Naive thymus-derived CD8-positive, alpha-beta T cell (primary cell): ENCODE results near the gene TAF4. TPM values are rescaled to one million over a fixed set of nuclear protein-coding genes. Genes with fewer than 3 reads are reported as not detected.

Experiments used
- ATAC-seq, 2 donors: fragments of 150-1000 bp; cut with Tn5 transposase in 1 of 2; sonication (Bioruptor Pico), chemical (Tn5 transposase) in 1 of 2; 1 replicate in 1 of 2; 2 replicates in 1 of 2; pipeline ENCODE4 v1.10.0; 2021; ENCODE audit warnings: mild to moderate bottlenecking in 2 of 2, moderate library complexity in 2 of 2
- POLR2A ChIA-PET: fragments of 350-600 bp; sonication (Branson Sonifier 250); formaldehyde crosslinking; loops from one replicate; lab custom pipeline; 2021; ENCODE audit warnings: antibody characterized with exemption; lab: Charles Lee
- DNase-seq, 10 donors: peaks; one replicate each; pipeline versions ENCODE4 v3.0.0 to v3.0.0-alpha.2; 2020 to 2022
- H3K27ac Mint-ChIP-seq, 10 donors: one replicate each; pipeline ENCODE4 v1.8.0; 2020 to 2022; ENCODE audit warnings: mild to moderate bottlenecking in 10 of 10, mixed read lengths in 10 of 10, moderate library complexity in 4 of 10, inconsistent platforms in 1 of 10
- H3K27me3 Mint-ChIP-seq, 5 donors: one replicate each; pipeline ENCODE4 v1.8.0; 2021 to 2022; ENCODE audit warnings: mixed read lengths in 5 of 5
- H3K36me3 Mint-ChIP-seq, 3 donors: one replicate each; pipeline ENCODE4 v1.8.0; 2020 to 2022; ENCODE audit warnings: mixed read lengths in 3 of 3, mild to moderate bottlenecking in 2 of 3, inconsistent platforms in 1 of 3
- H3K4me1 Mint-ChIP-seq, 4 donors: one replicate each; pipeline ENCODE4 v1.8.0; 2021 to 2022; ENCODE audit warnings: mixed read lengths in 4 of 4
- H3K4me3 Mint-ChIP-seq, 10 donors: one replicate each; pipeline ENCODE4 v1.8.0; 2020 to 2022; ENCODE audit warnings: mild to moderate bottlenecking in 10 of 10, mixed read lengths in 10 of 10, moderate library complexity in 6 of 10, inconsistent platforms in 1 of 10
- H3K9me3 Mint-ChIP-seq, 9 donors: one replicate each; pipeline ENCODE4 v1.8.0; 2020 to 2022; ENCODE audit warnings: mixed read lengths in 9 of 9, mild to moderate bottlenecking in 3 of 9, inconsistent platforms in 1 of 9, moderate library complexity in 1 of 9
- polyA plus RNA-seq, 3 donors: library from polyadenylated mRNA; unstranded; fragments of 300-500 nt; fragmentation: Illumina TruSeq; gene quantifications; one replicate each; pipeline ENCODE4 v1.2.3, GENCODE V29; 2021
- total RNA-seq, 8 experiments: library from RNA in 2 of 8; stranded (reverse) in 2 of 8; gene quantifications; one replicate each; pipeline ENCODE4 v1.2.3 and lab custom pipeline; 2021 to 2026

Gene TAF4, protein sequence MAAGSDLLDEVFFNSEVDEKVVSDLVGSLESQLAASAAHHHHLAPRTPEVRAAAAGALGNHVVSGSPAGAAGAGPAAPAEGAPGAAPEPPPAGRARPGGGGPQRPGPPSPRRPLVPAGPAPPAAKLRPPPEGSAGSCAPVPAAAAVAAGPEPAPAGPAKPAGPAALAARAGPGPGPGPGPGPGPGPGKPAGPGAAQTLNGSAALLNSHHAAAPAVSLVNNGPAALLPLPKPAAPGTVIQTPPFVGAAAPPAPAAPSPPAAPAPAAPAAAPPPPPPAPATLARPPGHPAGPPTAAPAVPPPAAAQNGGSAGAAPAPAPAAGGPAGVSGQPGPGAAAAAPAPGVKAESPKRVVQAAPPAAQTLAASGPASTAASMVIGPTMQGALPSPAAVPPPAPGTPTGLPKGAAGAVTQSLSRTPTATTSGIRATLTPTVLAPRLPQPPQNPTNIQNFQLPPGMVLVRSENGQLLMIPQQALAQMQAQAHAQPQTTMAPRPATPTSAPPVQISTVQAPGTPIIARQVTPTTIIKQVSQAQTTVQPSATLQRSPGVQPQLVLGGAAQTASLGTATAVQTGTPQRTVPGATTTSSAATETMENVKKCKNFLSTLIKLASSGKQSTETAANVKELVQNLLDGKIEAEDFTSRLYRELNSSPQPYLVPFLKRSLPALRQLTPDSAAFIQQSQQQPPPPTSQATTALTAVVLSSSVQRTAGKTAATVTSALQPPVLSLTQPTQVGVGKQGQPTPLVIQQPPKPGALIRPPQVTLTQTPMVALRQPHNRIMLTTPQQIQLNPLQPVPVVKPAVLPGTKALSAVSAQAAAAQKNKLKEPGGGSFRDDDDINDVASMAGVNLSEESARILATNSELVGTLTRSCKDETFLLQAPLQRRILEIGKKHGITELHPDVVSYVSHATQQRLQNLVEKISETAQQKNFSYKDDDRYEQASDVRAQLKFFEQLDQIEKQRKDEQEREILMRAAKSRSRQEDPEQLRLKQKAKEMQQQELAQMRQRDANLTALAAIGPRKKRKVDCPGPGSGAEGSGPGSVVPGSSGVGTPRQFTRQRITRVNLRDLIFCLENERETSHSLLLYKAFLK
- 10 to 100 TPM; 39.0 to 41.5 TPM for total RNA-seq
- 1 to 10 TPM in 2 of 3 donors, under 1 TPM in 1; 0.31 to 1.6 (median 1.4) TPM for polyA plus RNA-seq
- 18.2 to 35.6 (median 27.5) reads per million in 6 experiments for total RNA-seq (lab: John Stamatoyannopoulos, UW)

DNA sequence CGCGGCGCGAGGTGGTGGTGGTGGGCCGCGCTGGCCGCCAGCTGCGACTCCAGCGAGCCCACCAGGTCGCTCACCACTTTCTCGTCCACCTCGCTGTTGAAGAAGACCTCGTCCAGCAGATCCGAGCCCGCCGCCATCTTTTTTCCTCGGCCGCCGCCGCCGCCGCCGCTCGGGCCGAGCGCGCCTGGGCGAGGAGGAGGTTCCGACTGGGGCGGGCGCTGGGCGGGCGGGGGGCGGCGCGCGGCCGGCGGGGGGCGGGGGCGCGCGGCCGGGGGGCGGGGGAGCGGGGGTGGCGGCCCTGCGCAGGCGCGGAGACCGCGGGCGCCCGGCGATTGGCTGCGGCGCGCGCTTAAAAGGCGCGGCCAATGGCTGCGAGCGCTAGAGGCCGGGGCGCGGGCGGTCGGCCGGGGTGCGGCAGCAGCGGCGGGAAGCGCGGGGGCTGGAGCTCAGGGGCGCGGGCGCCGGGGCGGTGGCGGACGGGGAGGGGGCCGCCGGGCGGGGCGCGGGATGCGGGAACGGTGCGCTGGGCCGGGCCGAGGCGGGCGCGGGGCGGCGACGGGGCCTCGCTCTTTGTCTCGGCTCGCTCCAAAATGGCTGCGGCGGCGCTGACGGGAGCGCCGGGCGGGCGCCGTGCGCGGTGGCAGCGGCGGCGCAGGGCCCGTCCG is at the start of gene TAF4:
Gene TAF4, minus strand, starts transcription at position 208 of the 665 bp plus-strand sequence. Its CDS starts 71 bp downstream, at position 137.
- H3K36me3 Mint-ChIP-seq = peaks cover 0 to 5% (median 0%) of the 10 kb centered on the region in 3 donors

DNA sequence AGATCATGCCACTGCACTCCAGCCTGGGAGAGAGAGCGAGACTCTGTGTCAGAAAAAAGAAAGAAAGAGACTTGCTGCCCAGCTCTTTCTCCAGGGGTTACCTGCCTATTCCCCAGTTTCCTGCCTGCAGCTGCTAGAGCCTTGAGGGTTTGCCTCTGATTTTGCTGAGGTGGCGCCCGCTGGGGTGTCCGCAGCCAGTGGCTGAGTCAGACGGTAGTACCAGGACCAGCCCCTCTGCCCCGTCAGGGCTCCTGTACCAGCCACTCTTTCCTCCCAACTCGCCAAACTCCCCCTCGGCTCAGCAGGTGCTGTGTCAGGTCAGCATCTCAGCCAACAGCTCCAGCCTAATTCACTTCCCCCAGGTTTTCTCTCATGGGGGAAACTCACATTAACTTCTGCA is 49.2 kb upstream of the TAF4 start:
- peaks cover 0 to 67% (median 10%) of the 10 kb centered on the region in 9 donors for H3K9me3 Mint-ChIP-seq
- H3K27ac Mint-ChIP-seq = peak overlapping the region in 1 of 10 donors; percentile 9
- ATAC-seq = no peak
- peak overlapping the region in 1 of 10 donors; percentile 45 for H3K4me3 Mint-ChIP-seq
- POLR2A ChIA-PET = interaction anchor here (0.9 kb wide), 1 partner anchor 48 kb away, joined by 3 read pairs; no protein-coding TSS in a partner anchor
- no peaks in the 10 kb centered on the region for H3K27me3 Mint-ChIP-seq
- H3K36me3 Mint-ChIP-seq = peaks cover 2 to 17% (median 7%) of the 10 kb centered on the region in 3 donors
- peaks cover 13 to 30% (median 25%) of the 10 kb centered on the region in 4 donors for H3K4me1 Mint-ChIP-seq
- DNase-seq = peak in 1 of 10 donors; percentile 43

More for the DNA sequence above, at the start of gene TAF4:
- no peaks in the 10 kb centered on the region for H3K27me3 Mint-ChIP-seq
- POLR2A ChIA-PET = interaction anchor here (0.7 to 5.7 kb wide), 19 partner anchors 31 to 321 kb away, joined by 3 to 158 read pairs (median 9); partner anchors contain the start of genes LSM14B, MTG2, PSMA7 and RPS21
- H3K4me1 Mint-ChIP-seq = peaks cover 26 to 56% (median 52%) of the 10 kb centered on the region in 4 donors
- ATAC-seq (peak; percentile 73 to 75), DNase-seq (peak; percentile 67 to 90 (median 82))
- peak within 1 kb of the TSS; percentile 91 to 97 (median 96) for H3K27ac Mint-ChIP-seq
- H3K4me3 Mint-ChIP-seq = peak within 1 kb of the TSS; percentile 86 to 94 (median 91)
- H3K9me3 Mint-ChIP-seq = peaks cover 0 to 3% (median 0%) of the 10 kb centered on the region in 9 donors

DNA sequence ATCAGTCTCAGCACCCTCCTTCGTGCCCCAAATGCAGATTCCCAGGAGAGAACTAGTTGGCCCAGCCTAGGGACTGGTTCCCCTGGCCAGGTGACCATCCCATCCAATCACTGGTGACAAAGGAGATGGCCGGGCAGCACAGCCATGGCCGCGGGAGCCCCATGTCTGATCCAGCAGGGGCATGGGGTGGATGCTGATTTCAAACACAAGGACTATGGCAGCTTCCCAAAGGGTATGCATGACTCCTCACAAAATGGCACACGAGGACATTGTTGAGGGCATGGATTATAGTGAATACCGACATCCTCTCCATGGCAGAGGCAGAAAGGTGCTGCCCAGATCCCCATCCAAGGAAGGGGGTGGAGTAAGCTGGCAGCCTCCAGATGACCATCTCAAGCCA is 46.7 kb upstream of the TAF4 start:
- H3K27me3 Mint-ChIP-seq = no peaks in the 10 kb centered on the region
- POLR2A ChIA-PET = interaction anchor here (0.7 to 1.8 kb wide), 3 partner anchors 9 to 49 kb away, joined by 3 to 6 read pairs (median 3); partner anchors contain the start of gene TAF4
- H3K9me3 Mint-ChIP-seq = peaks cover under 1 to 88% (median 22%) of the 10 kb centered on the region in 9 donors
- ATAC-seq = no peak
- peaks cover 2 to 30% (median 25%) of the 10 kb centered on the region in 3 donors for H3K36me3 Mint-ChIP-seq
- H3K27ac Mint-ChIP-seq = no peak overlapping the region
- peaks cover 1 to 12% (median 5%) of the 10 kb centered on the region in 4 donors for H3K4me1 Mint-ChIP-seq
- peak in 1 of 10 donors; percentile 19 for DNase-seq
- H3K4me3 Mint-ChIP-seq = no peak overlapping the region

DNA sequence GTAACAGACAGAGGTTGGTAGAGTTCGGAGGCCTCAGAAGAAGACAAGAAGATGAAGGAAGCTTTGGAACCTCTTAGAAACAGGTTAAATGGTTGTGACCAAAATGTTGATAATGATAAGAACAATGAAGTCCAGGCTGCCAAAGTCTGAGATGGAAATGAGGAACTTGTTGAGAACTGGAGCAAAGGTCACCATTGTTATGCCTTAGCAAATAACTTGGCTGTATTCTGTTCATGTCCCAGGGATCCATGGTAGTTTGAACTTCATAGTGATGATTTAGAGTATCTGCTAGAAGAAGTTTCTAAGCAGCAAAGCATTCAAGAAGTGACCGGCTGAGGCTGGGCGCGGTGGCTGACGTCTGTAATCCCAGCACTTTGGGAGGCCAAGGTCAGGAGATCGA is 45.5 kb upstream of the TAF4 start:
- Mint-ChIP-seq H3K36me3 (peaks cover 4 to 33% (median 32%) of the 10 kb centered on the region in 3 donors), H3K27me3 (no peaks in the 10 kb centered on the region), H3K4me3 (no peak overlapping the region), H3K4me1 (peaks cover 0 to 3% (median under 1%) of the 10 kb centered on the region in 4 donors), H3K27ac (peak overlapping the region in 2 of 10 donors; percentile 10 to 43), H3K9me3 (peaks cover 5 to 95% (median 30%) of the 10 kb centered on the region in 9 donors)
- DNase-seq = peak in 1 of 10 donors; percentile 2
- POLR2A ChIA-PET = interaction anchor here (0.6 kb wide), 1 partner anchor 8 kb away, joined by 3 read pairs; no protein-coding TSS in a partner anchor
- ATAC-seq = no peak

DNA sequence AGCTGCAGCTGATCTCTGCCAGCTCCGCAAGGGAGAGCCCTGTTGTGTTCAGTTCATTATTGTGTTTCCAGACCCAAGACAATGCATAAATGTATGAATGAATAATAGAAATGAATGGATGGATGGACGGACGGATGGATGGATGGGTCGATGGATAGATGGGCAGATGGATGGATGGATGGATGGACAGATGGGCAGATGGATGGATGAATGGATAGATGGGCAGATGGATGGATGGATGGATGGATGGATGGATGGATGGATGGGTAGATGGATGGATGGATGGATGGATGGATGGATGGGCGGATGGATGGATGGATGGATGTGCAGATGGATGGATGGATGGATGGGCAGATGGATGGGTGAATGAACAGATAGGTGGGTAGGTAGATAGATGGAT is 39.9 kb upstream of the TAF4 start:
- no peak for DNase-seq
- Mint-ChIP-seq H3K27me3 (peaks cover 0 to 4% (median 0%) of the 10 kb centered on the region in 5 donors), H3K4me3 (peak overlapping the region in 2 of 10 donors; percentile 55 to 66), H3K36me3 (peaks cover 4 to 51% (median 46%) of the 10 kb centered on the region in 3 donors), H3K27ac (no peak overlapping the region), H3K9me3 (peaks cover 10 to 98% (median 56%) of the 10 kb centered on the region in 9 donors), H3K4me1 (no peaks in the 10 kb centered on the region)
- POLR2A ChIA-PET = no interaction called here
- no peak for ATAC-seq

DNA sequence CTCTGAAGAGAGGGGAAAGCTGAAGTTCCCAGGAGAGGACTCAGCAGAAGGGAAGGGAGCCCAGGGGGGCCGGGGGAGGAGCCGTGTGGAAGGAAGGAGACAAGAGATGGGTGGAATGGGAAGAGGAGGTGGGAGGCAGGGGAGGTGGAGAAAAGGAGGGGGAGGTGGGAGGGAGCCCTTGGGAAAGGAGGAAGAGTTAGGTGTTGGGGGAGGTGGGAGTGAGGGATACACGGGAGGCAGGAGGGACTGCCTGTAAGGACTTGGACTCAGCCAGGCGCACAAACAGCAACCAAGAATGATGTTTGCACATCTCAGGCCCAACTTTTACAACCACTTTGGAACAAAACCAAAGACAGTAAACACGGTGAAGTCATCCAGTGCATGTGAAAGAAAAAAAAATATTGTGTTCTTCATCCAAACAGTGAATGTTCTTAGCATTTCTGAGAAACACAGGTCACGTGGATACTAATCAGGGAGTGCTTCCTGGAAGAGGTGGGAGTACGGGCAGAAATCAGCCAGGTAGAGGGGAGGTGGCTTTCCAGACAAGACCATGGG is 39.2 kb upstream of the TAF4 start:
- no peaks in the 10 kb centered on the region for H3K4me1 Mint-ChIP-seq
- POLR2A ChIA-PET = interaction anchor here (0.6 kb wide), 1 partner anchor 13 kb away, joined by 4 read pairs; no protein-coding TSS in a partner anchor
- ATAC-seq (no peak), DNase-seq (peak in 1 of 10 donors; percentile 54)
- peaks cover 10 to 99% (median 63%) of the 10 kb centered on the region in 9 donors for H3K9me3 Mint-ChIP-seq
- peaks cover 2 to 50% (median 43%) of the 10 kb centered on the region in 3 donors for H3K36me3 Mint-ChIP-seq
- no peak overlapping the region for H3K4me3 Mint-ChIP-seq
- H3K27me3 Mint-ChIP-seq = peaks cover 0 to 4% (median 0%) of the 10 kb centered on the region in 5 donors
- H3K27ac Mint-ChIP-seq = no peak overlapping the region

DNA sequence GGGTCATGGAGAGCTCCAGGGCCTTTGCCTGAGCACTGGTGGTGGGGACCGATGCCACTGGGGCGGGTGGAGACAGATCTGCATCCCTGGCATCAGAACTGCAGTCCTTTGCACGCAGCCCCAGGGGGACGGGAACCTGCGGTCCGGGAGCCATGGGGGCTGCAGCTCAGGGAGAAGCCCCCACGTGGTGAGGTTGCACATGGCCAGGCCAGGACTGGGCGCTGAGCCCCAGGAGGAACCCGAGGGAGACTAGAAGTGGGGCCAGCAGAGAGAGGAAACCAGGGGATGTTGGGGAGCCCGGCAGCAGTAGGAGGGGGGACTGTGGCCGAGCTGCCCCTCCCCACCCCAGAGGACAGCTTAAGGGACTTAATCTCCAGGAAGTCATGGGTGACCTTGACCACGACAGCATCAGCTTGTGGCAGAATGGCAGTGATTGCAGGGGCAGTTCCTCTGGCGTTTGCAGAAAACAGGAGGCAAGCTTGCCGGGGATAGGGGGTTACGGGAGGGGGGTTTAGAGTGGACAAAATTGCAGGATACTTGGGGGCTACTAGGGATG is 38.6 kb upstream of the TAF4 start:
- DNase-seq (no peak), ATAC-seq (no peak)
- Mint-ChIP-seq H3K4me1 (no peaks in the 10 kb centered on the region), H3K27ac (peak overlapping the region in 1 of 10 donors; percentile 29), H3K9me3 (peaks cover 10 to 99% (median 63%) of the 10 kb centered on the region in 9 donors), H3K4me3 (no peak overlapping the region), H3K27me3 (peaks cover 0 to 4% (median 0%) of the 10 kb centered on the region in 5 donors), H3K36me3 (peaks cover 2 to 47% (median 41%) of the 10 kb centered on the region in 3 donors)
- POLR2A ChIA-PET = interaction anchor here (0.6 kb wide), 1 partner anchor 14 kb away, joined by 4 read pairs; no protein-coding TSS in a partner anchor

DNA sequence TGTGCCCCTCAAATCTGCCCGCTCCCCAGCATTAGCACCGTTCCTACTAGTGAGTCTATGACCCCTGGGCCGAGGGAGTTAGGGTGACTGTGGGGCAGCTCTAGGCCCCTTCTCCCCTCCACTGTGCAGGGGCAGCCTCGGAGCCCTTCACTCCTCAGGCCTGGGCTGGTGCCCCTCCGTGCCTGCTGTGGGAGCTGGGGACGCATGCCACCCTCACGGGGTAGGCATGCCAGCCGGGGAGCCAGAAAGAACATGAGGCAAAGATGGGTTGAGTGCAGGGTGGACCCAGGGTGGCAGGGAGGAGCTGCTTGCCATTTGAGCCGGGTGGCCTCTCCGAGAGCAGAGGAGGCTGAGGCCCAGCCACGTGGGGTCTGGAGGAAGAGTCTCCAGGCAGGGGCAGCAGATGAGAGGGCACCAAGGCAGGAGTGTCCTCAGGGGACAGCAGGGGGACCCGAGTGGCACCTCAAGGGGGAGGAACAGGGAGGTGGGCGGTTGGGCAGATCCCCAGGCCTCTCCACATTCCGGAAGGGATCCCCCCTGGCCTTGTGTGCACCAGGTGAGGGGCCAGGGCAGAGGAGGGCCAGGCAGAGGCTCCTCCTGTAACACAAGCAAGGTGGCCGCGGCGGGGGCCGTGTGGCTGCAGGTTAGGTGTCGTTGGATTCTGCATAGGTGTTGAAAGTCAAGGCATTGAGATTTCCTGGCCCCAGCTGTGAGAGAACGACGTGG is 38.0 kb upstream of the TAF4 start:
- H3K36me3 Mint-ChIP-seq = peaks cover 2 to 41% (median 37%) of the 10 kb centered on the region in 3 donors
- peaks cover 5 to 98% (median 56%) of the 10 kb centered on the region in 9 donors for H3K9me3 Mint-ChIP-seq
- DNase-seq (peak in 1 of 10 donors; percentile 55), ATAC-seq (no peak)
- H3K27me3 Mint-ChIP-seq = peaks cover 0 to 4% (median 0%) of the 10 kb centered on the region in 5 donors
- no peaks in the 10 kb centered on the region for H3K4me1 Mint-ChIP-seq
- no peak overlapping the region for H3K4me3 Mint-ChIP-seq
- POLR2A ChIA-PET = interaction anchor here (0.6 kb wide), 2 partner anchors 8 to 15 kb away, joined by 3 to 4 read pairs; no protein-coding TSS in a partner anchor
- no peak overlapping the region for H3K27ac Mint-ChIP-seq

DNA sequence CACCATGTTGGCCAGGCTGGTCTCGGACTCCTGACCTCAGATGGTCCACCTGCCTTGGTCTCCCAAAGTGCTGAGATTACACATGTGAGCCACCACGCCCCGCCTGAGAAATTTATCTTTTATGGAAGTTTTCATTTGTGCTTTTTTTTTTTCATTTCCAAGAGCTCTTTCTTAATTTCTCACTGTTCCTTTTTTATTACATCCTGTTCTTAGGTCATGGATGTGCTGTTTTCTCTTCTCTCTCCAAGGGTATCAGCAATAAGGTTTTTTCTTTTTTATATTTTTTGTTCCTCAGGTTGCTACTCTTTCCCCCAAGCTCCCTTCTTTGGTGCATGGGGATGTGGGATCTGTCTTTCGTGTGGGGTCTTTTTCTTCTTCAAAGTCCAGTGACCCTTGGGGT is 35.4 kb upstream of the TAF4 start:
- ATAC-seq (no peak), DNase-seq (no peak)
- Mint-ChIP-seq H3K4me1 (no peaks in the 10 kb centered on the region), H3K27me3 (peaks cover 0 to 4% (median 0%) of the 10 kb centered on the region in 5 donors), H3K9me3 (peaks cover 5 to 77% (median 32%) of the 10 kb centered on the region in 9 donors), H3K27ac (no peak overlapping the region), H3K36me3 (peaks cover 0 to 26% (median 24%) of the 10 kb centered on the region in 3 donors), H3K4me3 (no peak overlapping the region)
- POLR2A ChIA-PET = interaction anchor here (0.9 kb wide), 1 partner anchor 18 kb away, joined by 3 read pairs; no protein-coding TSS in a partner anchor

DNA sequence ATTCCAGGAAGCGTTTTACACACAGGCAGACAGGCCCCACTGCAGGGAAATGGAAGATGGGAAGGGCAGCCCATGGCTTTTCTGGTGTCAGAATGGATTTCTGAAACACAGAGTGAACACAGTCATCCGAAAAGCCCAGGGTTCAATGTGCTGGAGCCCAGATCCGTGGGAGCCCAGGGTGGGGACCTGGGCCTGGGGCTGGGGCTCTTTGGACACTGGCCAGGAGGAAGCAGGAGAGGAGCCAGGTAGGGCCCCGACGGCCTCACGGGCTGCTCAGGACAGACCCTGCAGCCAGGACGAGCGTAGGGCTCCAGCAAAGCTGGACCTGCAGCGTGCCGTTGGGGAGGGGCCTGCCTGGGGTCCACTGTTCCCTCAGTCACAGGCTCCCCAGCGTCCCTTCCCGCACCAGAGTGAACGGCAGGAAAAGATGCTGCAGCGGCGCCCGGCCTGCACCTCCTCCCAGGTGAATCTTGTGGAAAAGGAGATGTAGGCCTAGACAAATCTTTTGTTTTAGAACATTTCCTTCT is 32.3 kb upstream of the TAF4 start:
- H3K36me3 Mint-ChIP-seq = peaks cover 0 to 13% (median 11%) of the 10 kb centered on the region in 3 donors
- DNase-seq (no peak), ATAC-seq (no peak)
- peaks cover 2 to 62% (median 17%) of the 10 kb centered on the region in 9 donors for H3K9me3 Mint-ChIP-seq
- peak overlapping the region in 1 of 10 donors; percentile 15 for H3K27ac Mint-ChIP-seq
- peaks cover 0 to 5% (median 0%) of the 10 kb centered on the region in 5 donors for H3K27me3 Mint-ChIP-seq
- H3K4me3 Mint-ChIP-seq = no peak overlapping the region
- H3K4me1 Mint-ChIP-seq = no peaks in the 10 kb centered on the region
- POLR2A ChIA-PET = no interaction called here
